A673 (cell line): Measurements from ENCODE around the gene CMTM7. TPM values are rescaled to one million over a fixed set of nuclear protein-coding genes. Genes with fewer than 3 reads are reported as not detected.

Experiments
- BruUV-seq: library from RNA; stranded (reverse); fragments of 400-500 nt; replicated peaks from 2 replicates; lab custom pipeline; 2021; lab: Mats Ljungman, UMichigan
- CTCF ChIA-PET: fragments of 300-600 bp; sonication (Branson Sonifier 250); formaldehyde crosslinking; loops from one replicate; lab custom pipeline; 2022; ENCODE audit warnings: antibody characterized with exemption; lab: Charles Lee
- POLR2A ChIA-PET: fragments of 300-600 bp; sonication (Branson Sonifier 250); formaldehyde crosslinking; loops from one replicate; lab custom pipeline; 2022; ENCODE audit warnings: antibody characterized with exemption; ENCODE audit not compliant: low non-redundant PET; lab: Charles Lee
- DNase-seq: peaks from one replicate; pipeline ENCODE4 v3.0.0-alpha.2; 2015; ENCODE audit warnings: low spot score
- H3K27ac ChIP-seq: fragments of 200-600 bp; sonication (generic); 2 replicates; pipeline ENCODE4 v1.5.1; 2016; ENCODE audit warnings: mixed run types, low read depth, mild to moderate bottlenecking, mixed read lengths, antibody characterized with exemption, low read length; ENCODE audit not compliant: poor library complexity, severe bottlenecking
- H3K27me3 ChIP-seq: fragments of 200-600 bp; sonication (generic); replicated peaks from 2 replicates; pipeline ENCODE4 v1.6.1; 2017; ENCODE audit warnings: mixed run types, low read depth, mild to moderate bottlenecking, mixed read lengths, antibody characterized with exemption, low read length; ENCODE audit not compliant: insufficient read depth, poor library complexity
- H3K36me3 ChIP-seq: fragments of 200-600 bp; sonication (generic); 2 replicates; pipeline ENCODE4 v1.6.1; 2016; ENCODE audit warnings: mixed run types, mild to moderate bottlenecking, mixed read lengths, antibody characterized with exemption, low read length; ENCODE audit not compliant: insufficient read depth, poor library complexity, severe bottlenecking
- H3K4me1 ChIP-seq: fragments of 200-600 bp; sonication (generic); 2 replicates; pipeline ENCODE4 v1.6.1; 2017; ENCODE audit warnings: mixed run types, mild to moderate bottlenecking, mixed read lengths, antibody characterized with exemption, low read length; ENCODE audit not compliant: insufficient read depth, poor library complexity, severe bottlenecking
- H3K4me3 ChIP-seq: fragments of 200-600 bp; sonication (generic); 2 replicates; pipeline ENCODE4 v1.5.1; 2016; ENCODE audit warnings: low read depth, mixed run types, mild to moderate bottlenecking, mixed read lengths, low read length; ENCODE audit not compliant: poor library complexity, severe bottlenecking
- H3K9me3 ChIP-seq: fragments of 200-600 bp; sonication (generic); 2 replicates; pipeline ENCODE4 v1.6.1; 2016; ENCODE audit warnings: mixed run types, low read depth, mild to moderate bottlenecking, mixed read lengths, antibody characterized with exemption, low read length; ENCODE audit not compliant: poor library complexity, severe bottlenecking
- CTCF ChIP-seq: fragments of 300-800, 200-600 bp; sonication (generic); conservative IDR thresholded peaks from 2 replicates; pipeline ENCODE4 v1.5.1; 2017; ENCODE audit warnings: low read depth, mild to moderate bottlenecking, antibody characterized with exemption, low read length, moderate library complexity, mixed read lengths
- EZH2 ChIP-seq: fragments of 200-600 bp; sonication (generic); IDR thresholded peaks from 2 replicates; pipeline ENCODE4 v1.6.1; 2017; ENCODE audit warnings: borderline replicate concordance, low read depth, mild to moderate bottlenecking, mixed read lengths, antibody characterized with exemption, low read length; ENCODE audit not compliant: poor library complexity, severe bottlenecking
- intact Hi-C: fragments of 100-400 bp; cut with micrococcal nuclease; formaldehyde crosslinking; loops from one replicate; pipeline ENCODE4 v1.10.0; 2022; ENCODE audit not compliant: unreplicated experiment
- total RNA-seq: library from RNA; stranded (reverse); gene quantifications from 2 replicates; pipeline ENCODE4 v1.2.3, GENCODE V29; 2021

Gene CMTM7
- total RNA-seq, 1 experiment from 2014 or later = not detected

- BruUV-seq = no TSS peak
- TF ChIP-seq CTCF = no peak
- no peak for TF ChIP-seq EZH2
- Histone ChIP-seq H3K27me3 (peaks cover 42% of the 10 kb centered on the region), H3K27ac (no peak overlapping the region), H3K4me1 (no peaks in the 10 kb centered on the region), H3K9me3 (no peaks in the 10 kb centered on the region), H3K36me3 (no peaks in the 10 kb centered on the region), H3K4me3 (no peak overlapping the region)
- POLR2A ChIA-PET = no interaction called here
- DNase-seq = no peak
- CTCF ChIA-PET = no interaction called here
- intact Hi-C loops = no loop called here
Measured at GRCh38 chr3:32428092-32429068, 36.7 kb downstream of the CMTM7 start.

GRCh38 chr3:32430900-32431299 lies 39.2 kb downstream of the CMTM7 start:
- Histone ChIP-seq H3K36me3 (no peaks in the 10 kb centered on the region), H3K27me3 (peaks cover 27% of the 10 kb centered on the region), H3K4me1 (no peaks in the 10 kb centered on the region), H3K9me3 (no peaks in the 10 kb centered on the region), H3K27ac (no peak overlapping the region), H3K4me3 (no peak overlapping the region)
- BruUV-seq = no TSS peak
- no peak for TF ChIP-seq EZH2
- no peak for TF ChIP-seq CTCF
- no peak for DNase-seq
- POLR2A ChIA-PET = no interaction called here
- intact Hi-C loops = no loop called here
- CTCF ChIA-PET = no interaction called here

GRCh38 chr3:32431481-32431880 lies 39.8 kb downstream of the CMTM7 start:
- TF ChIP-seq EZH2 (no peak), CTCF (no peak)
- intact Hi-C loops = no loop called here
- Histone ChIP-seq H3K27me3 (peaks cover 21% of the 10 kb centered on the region), H3K36me3 (no peaks in the 10 kb centered on the region), H3K4me1 (no peaks in the 10 kb centered on the region), H3K4me3 (no peak overlapping the region), H3K27ac (no peak overlapping the region), H3K9me3 (no peaks in the 10 kb centered on the region)
- no peak for DNase-seq
- POLR2A ChIA-PET = no interaction called here
- no TSS peak for BruUV-seq
- CTCF ChIA-PET = no interaction called here
